ENCODE data around the gene MAP7D3.

Gene MAP7D3

GRCh38 chrX:136192135-136192534 lies 59.1 kb downstream of the MAP7D3 start:
- Histone ChIP-seq H3K4me1 (peaks cover 0 to 92% (median 28%) of the 10 kb centered on the region in 4 donors), H3K27me3 (no peaks in the 10 kb centered on the region), H3K4me3 (no peak overlapping the region), H3K36me3 (no peaks in the 10 kb centered on the region), H3K27ac (peak overlapping the region; percentile 61 to 81), H3K9me3 (no peaks in the 10 kb centered on the region)
- TF ChIP-seq CTCF (IDR thresholded peaks at IDR 0.05) = no peak
- intact Hi-C loops (cut with DNase I; ENCODE audit: low total_unique reads) = no loop called here
- DNase-seq = no peak

GRCh38 chrX:136191171-136191570 lies 60.0 kb downstream of the MAP7D3 start:
- Histone ChIP-seq H3K4me1 (peaks cover 0 to 97% (median 27%) of the 10 kb centered on the region in 4 donors), H3K27ac (peak overlapping the region; percentile 61 to 81)

GRCh38 chrX:136190038-136190713 lies 61.0 kb downstream of the MAP7D3 start:
- DNase-seq = no peak
- TF ChIP-seq CTCF (IDR thresholded peaks at IDR 0.05) = no peak
- Histone ChIP-seq H3K36me3 (no peaks in the 10 kb centered on the region), H3K4me3 (no peak overlapping the region), H3K27me3 (no peaks in the 10 kb centered on the region), H3K9me3 (no peaks in the 10 kb centered on the region), H3K27ac (peak overlapping the region; percentile 61 to 81), H3K4me1 (peaks cover 0 to 97% (median 22%) of the 10 kb centered on the region in 4 donors)
- intact Hi-C loops (cut with DNase I; ENCODE audit: low total_unique reads) = no loop called here

More at GRCh38 chrX:136191171-136191570, 60.0 kb downstream of the MAP7D3 start:
- no peak overlapping the region for H3K4me3 ChIP-seq
- no peaks in the 10 kb centered on the region for H3K36me3 ChIP-seq
- intact Hi-C loops (cut with DNase I; ENCODE audit: low total_unique reads) = no loop called here
- TF ChIP-seq CTCF (IDR thresholded peaks at IDR 0.05) = no peak
- H3K27me3 ChIP-seq = no peaks in the 10 kb centered on the region
- no peaks in the 10 kb centered on the region for H3K9me3 ChIP-seq
- no peak for DNase-seq

- TF ChIP-seq CTCF (IDR thresholded peaks at IDR 0.05) = no peak
- no peak for DNase-seq
- Histone ChIP-seq H3K27ac (peak overlapping the region; percentile 37 to 81), H3K4me3 (no peak overlapping the region), H3K36me3 (no peaks in the 10 kb centered on the region), H3K4me1 (peaks cover 0 to 98% (median 21%) of the 10 kb centered on the region in 4 donors), H3K27me3 (no peaks in the 10 kb centered on the region), H3K9me3 (no peaks in the 10 kb centered on the region)
- intact Hi-C loops (cut with DNase I; ENCODE audit: low total_unique reads) = no loop called here
These were observed 62.0 kb downstream of the MAP7D3 start for GRCh38 chrX:136189222-136189621.

- no peaks in the 10 kb centered on the region for H3K27me3 ChIP-seq
- H3K27ac ChIP-seq = peak overlapping the region; percentile 61 to 71
- H3K4me1 ChIP-seq = peaks cover 0 to 98% (median 17%) of the 10 kb centered on the region in 4 donors
- DNase-seq = no peak
- intact Hi-C loops (cut with DNase I; ENCODE audit: low total_unique reads) = no loop called here
- H3K9me3 ChIP-seq = no peaks in the 10 kb centered on the region
- no peak overlapping the region for H3K4me3 ChIP-seq
- H3K36me3 ChIP-seq = no peaks in the 10 kb centered on the region
- no peak for TF ChIP-seq CTCF (IDR thresholded peaks at IDR 0.05)
These were observed 65.2 kb downstream of the MAP7D3 start for GRCh38 chrX:136186023-136186413.
